WTC11 (cell line): ENCODE measurements around the gene ATP2B2.

Source experiments
- E2F5 ChIP-seq: sonication (generic); formaldehyde crosslinking; IDR thresholded peaks from 2 replicates; pipeline ENCODE4 v1.8.1; 2022; ENCODE audit warnings: mild to moderate bottlenecking, moderate library complexity, missing genetic modification reagents
- ETV6 ChIP-seq: sonication (generic); formaldehyde crosslinking; IDR thresholded peaks from 2 replicates; pipeline ENCODE4 v1.8.1; 2022; ENCODE audit warnings: mild to moderate bottlenecking, missing genetic modification reagents
- TEAD4 ChIP-seq: sonication (generic); formaldehyde crosslinking; IDR thresholded peaks from 2 replicates; pipeline ENCODE4 v1.8.0; 2022; ENCODE audit warnings: mild to moderate bottlenecking, missing genetic modification reagents
- ZNF121 ChIP-seq: sonication (generic); formaldehyde crosslinking; IDR thresholded peaks from 2 replicates; pipeline ENCODE4 v1.8.0; 2023; ENCODE audit warnings: missing genetic modification reagents
- TF ChIP-seq, protein P1 (sequence below): fragments of 200-600 bp; IDR thresholded peaks from 2 replicates; pipeline ENCODE4 v1.8.0; 2022; ENCODE audit warnings: antibody characterized with exemption
- TF ChIP-seq, protein P2 (sequence below): sonication (generic); formaldehyde crosslinking; IDR thresholded peaks from 2 replicates; pipeline ENCODE4 v1.8.0; 2022; ENCODE audit warnings: mild to moderate bottlenecking, missing genetic modification reagents

DNA sequence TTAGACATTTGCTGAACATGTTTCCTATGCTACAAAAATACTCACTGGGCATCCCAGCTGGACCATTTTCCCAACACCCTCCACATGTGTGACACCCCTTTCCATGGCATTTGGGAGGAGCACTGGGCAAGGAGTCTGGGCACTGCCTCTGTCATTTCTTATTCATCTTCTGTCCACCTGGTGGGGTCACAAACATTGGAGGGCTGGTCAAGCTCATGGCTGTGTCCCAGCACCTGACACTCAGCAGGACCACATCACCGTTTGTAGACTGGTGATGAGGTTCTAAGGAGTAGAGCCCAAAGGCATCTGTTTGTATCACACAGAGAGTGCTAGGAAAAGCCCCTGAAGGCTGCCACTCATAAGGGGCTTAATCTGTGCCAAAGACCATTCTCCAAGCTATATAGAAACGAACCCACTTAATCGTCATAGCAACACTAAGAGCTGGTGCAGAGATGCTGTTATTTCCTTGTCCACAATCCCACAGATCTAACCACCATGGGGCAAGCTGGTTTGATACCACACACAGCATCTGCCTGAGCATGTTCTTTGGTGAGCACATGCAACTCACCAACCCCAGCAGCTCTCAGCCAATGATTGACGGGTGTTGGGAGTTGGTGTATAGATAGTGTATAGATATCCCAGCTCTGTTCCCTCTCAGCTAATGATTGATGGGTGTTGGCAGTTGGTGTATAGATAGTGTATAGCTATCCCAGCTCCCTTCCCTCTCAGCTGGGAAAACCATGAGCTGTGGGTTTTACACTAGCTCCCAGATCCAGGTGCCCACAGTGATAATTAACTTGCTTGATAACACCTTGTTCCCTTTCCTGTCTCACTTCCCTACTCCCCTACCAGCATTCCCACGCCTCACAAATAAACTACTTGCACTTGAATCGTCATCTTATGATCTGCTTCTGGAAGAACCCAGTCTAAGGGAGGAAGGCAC is 42.7 kb upstream of the ATP2B2 start:
- TF ChIP-seq, protein P1, sequence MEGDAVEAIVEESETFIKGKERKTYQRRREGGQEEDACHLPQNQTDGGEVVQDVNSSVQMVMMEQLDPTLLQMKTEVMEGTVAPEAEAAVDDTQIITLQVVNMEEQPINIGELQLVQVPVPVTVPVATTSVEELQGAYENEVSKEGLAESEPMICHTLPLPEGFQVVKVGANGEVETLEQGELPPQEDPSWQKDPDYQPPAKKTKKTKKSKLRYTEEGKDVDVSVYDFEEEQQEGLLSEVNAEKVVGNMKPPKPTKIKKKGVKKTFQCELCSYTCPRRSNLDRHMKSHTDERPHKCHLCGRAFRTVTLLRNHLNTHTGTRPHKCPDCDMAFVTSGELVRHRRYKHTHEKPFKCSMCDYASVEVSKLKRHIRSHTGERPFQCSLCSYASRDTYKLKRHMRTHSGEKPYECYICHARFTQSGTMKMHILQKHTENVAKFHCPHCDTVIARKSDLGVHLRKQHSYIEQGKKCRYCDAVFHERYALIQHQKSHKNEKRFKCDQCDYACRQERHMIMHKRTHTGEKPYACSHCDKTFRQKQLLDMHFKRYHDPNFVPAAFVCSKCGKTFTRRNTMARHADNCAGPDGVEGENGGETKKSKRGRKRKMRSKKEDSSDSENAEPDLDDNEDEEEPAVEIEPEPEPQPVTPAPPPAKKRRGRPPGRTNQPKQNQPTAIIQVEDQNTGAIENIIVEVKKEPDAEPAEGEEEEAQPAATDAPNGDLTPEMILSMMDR = no peak
- TF ChIP-seq, protein P2, sequence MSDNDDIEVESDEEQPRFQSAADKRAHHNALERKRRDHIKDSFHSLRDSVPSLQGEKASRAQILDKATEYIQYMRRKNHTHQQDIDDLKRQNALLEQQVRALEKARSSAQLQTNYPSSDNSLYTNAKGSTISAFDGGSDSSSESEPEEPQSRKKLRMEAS (CRISPR knock-in tag) = no peak
- no peak for TF ChIP-seq TEAD4 (CRISPR knock-in tag)
- no peak for TF ChIP-seq ETV6 (CRISPR knock-in tag)
- TF ChIP-seq ZNF121 (CRISPR knock-in tag) = no peak
- TF ChIP-seq E2F5 (CRISPR knock-in tag) = no peak
